Measurements from ENCODE around the gene PNMA8A. TPM values are rescaled to one million over a fixed set of nuclear protein-coding genes. Genes with fewer than 3 reads are reported as not detected.

The PNMA8A gene
- total and polyA plus RNA-seq, 2 donors (not counting 1 experiment from before 2014, with no cell fraction given), result not detected

- Histone ChIP-seq H3K27ac (ENCODE audit: low read length in 2 of 2) (no peak overlapping the region), H3K79me2 (ENCODE audit: control insufficient read depth, insufficient read depth, low read length) (no peaks in the 10 kb centered on the region), H3K4me3 (ENCODE audit: control extremely low read depth in 1 of 5, extremely low read depth in 1 of 5, insufficient read depth in 1 of 5, low read depth in 2 of 5, low read length in 4 of 5) (no peak overlapping the region), H3K4me1 (ENCODE audit: control insufficient read depth in 2 of 2, insufficient read depth in 2 of 2, low read length in 2 of 2) (no peaks in the 10 kb centered on the region), H3K9me3 (ENCODE audit: control extremely low read depth in 1 of 3, control insufficient read depth in 2 of 3, insufficient read depth in 1 of 3, low read length in 2 of 3) (no peaks in the 10 kb centered on the region), H3K9ac (ENCODE audit: low read length) (no peak overlapping the region), H3K36me3 (replicated peaks in 1 of 2; ENCODE audit: control extremely low read depth in 1 of 2, control insufficient read depth in 1 of 2, extremely low read depth in 1 of 2, insufficient read depth in 2 of 2, low read length in 1 of 2) (no peaks in the 10 kb centered on the region), H3K4me2 (replicated peaks; ENCODE audit: low read depth, low read length, poor library complexity, severe bottlenecking) (no peak overlapping the region), H4K20me1 (ENCODE audit: control insufficient read depth, insufficient read depth, low read length, poor library complexity, severe bottlenecking) (no peaks in the 10 kb centered on the region), H3K27me3 (replicated peaks in 1 of 4; ENCODE audit: control extremely low read depth in 1 of 4, control insufficient read depth in 3 of 4, insufficient read depth in 4 of 4, low read length in 3 of 4) (peaks cover 0 to 2% (median 0%) of the 10 kb centered on the region in 4 experiments), H2AFZ (ENCODE audit: insufficient read depth, low read depth, low read length, poor library complexity, severe bottlenecking) (no peak overlapping the region)
- TF ChIP-seq CTCF (IDR thresholded peaks at IDR 0.05), result no peak
- TF ChIP-seq EZH2 (IDR thresholded peaks at IDR 0.05; ENCODE audit: borderline replicate concordance, insufficient read depth, low read depth, low read length, poor library complexity, severe bottlenecking), result no peak
- Mint-ChIP-seq H3K27me3 (peaks cover 31% of the 10 kb centered on the region), H3K9me3 (ENCODE audit: insufficient read depth) (no peaks in the 10 kb centered on the region), H3K4me1 (no peaks in the 10 kb centered on the region), H3K27ac (no peak overlapping the region), H3K4me3 (no peak overlapping the region)
- ChIA-PET CTCF (no interaction called here), POLR2A (interaction anchor here (0.7 kb wide), 1 partner anchor 59 kb away, joined by 3 read pairs; no protein-coding TSS in a partner anchor)
- intact Hi-C loops (cut with micrococcal nuclease), result no loop called here
- WGBS (ENCODE audit: insufficient coverage), result no CpG with 5 or more reads among the region's 7 CpGs
- DNase-seq (no peak), ATAC-seq (ENCODE audit: low read depth) (no peak)
Observed at GRCh38 chr19:46463516-46463915, 7.8 kb downstream of the PNMA8A start.

- Histone ChIP-seq H3K4me1 (ENCODE audit: control insufficient read depth in 2 of 2, insufficient read depth in 2 of 2, low read length in 2 of 2) (no peaks in the 10 kb centered on the region), H3K4me3 (ENCODE audit: control extremely low read depth in 1 of 5, extremely low read depth in 1 of 5, insufficient read depth in 1 of 5, low read depth in 2 of 5, low read length in 4 of 5) (no peak overlapping the region), H3K9ac (ENCODE audit: low read length) (no peak overlapping the region), H3K27ac (ENCODE audit: low read length in 2 of 2) (no peak overlapping the region), H3K9me3 (ENCODE audit: control extremely low read depth in 1 of 3, control insufficient read depth in 2 of 3, insufficient read depth in 1 of 3, low read length in 2 of 3) (no peaks in the 10 kb centered on the region), H3K36me3 (replicated peaks in 1 of 2; ENCODE audit: control extremely low read depth in 1 of 2, control insufficient read depth in 1 of 2, extremely low read depth in 1 of 2, insufficient read depth in 2 of 2, low read length in 1 of 2) (no peaks in the 10 kb centered on the region), H3K4me2 (replicated peaks; ENCODE audit: low read depth, low read length, poor library complexity, severe bottlenecking) (no peak overlapping the region), H2AFZ (ENCODE audit: insufficient read depth, low read depth, low read length, poor library complexity, severe bottlenecking) (no peak overlapping the region), H4K20me1 (ENCODE audit: control insufficient read depth, insufficient read depth, low read length, poor library complexity, severe bottlenecking) (no peaks in the 10 kb centered on the region), H3K79me2 (ENCODE audit: control insufficient read depth, insufficient read depth, low read length) (no peaks in the 10 kb centered on the region), H3K27me3 (replicated peaks in 1 of 4; ENCODE audit: control extremely low read depth in 1 of 4, control insufficient read depth in 3 of 4, insufficient read depth in 4 of 4, low read length in 3 of 4) (peaks cover 0 to 2% (median 0%) of the 10 kb centered on the region in 4 experiments)
- CTCF ChIA-PET, result interaction anchor here (0.7 kb wide), 1 partner anchor 21 kb away, joined by 4 read pairs; no protein-coding TSS in a partner anchor
- TF ChIP-seq EZH2 (IDR thresholded peaks at IDR 0.05; ENCODE audit: borderline replicate concordance, insufficient read depth, low read depth, low read length, poor library complexity, severe bottlenecking) (no peak), CTCF (IDR thresholded peaks at IDR 0.05) (no peak)
- Mint-ChIP-seq H3K4me3 (no peak overlapping the region), H3K9me3 (ENCODE audit: insufficient read depth) (no peaks in the 10 kb centered on the region), H3K27ac (no peak overlapping the region), H3K27me3 (peaks cover 17% of the 10 kb centered on the region), H3K4me1 (no peaks in the 10 kb centered on the region)
- ATAC-seq (ENCODE audit: low read depth) (no peak), DNase-seq (no peak)
- 83% methylated on average over 1 of the region's 2 CpGs for WGBS (ENCODE audit: insufficient coverage)
- intact Hi-C loops (cut with micrococcal nuclease), result no loop called here
- POLR2A ChIA-PET, result no interaction called here
Observed at GRCh38 chr19:46461537-46461936, 9.8 kb downstream of the PNMA8A start.

Measured in B cell (primary cell).